A549 (cell line): ENCODE results near the gene UBXN10.

Source experiments
- BHLHE40 ChIP-seq: IDR thresholded peaks from 2 replicates; pipeline ENCODE4 v1.6.1; 2012; ENCODE audit warnings: low read depth, low read length, inconsistent platforms
- CTCF ChIP-seq: fragments of >200 bp; sonication (Bioruptor Twin); formaldehyde crosslinking; IDR thresholded peaks from 3 replicates; pipeline ENCODE4 v1.5.1; 2016
- MAZ ChIP-seq: fragments of 150-350 bp; IDR thresholded peaks from 2 replicates; pipeline ENCODE4 v1.6.1; 2014; ENCODE audit warnings: antibody characterized with exemption, low read depth, low read length, borderline replicate concordance
- REST ChIP-seq: fragments of 200-600 bp; sonication (generic); IDR thresholded peaks from 2 replicates; pipeline ENCODE4 v1.6.1; 2016; ENCODE audit warnings: antibody characterized with exemption, mild to moderate bottlenecking, moderate library complexity
- RNF2 ChIP-seq: fragments of 200-600 bp; sonication (generic); IDR thresholded peaks from 2 replicates; pipeline ENCODE4 v1.6.1; 2016; ENCODE audit warnings: low read depth, mild to moderate bottlenecking, antibody characterized with exemption, moderate library complexity, borderline replicate concordance
- USF2 ChIP-seq: fragments of 450-650 bp; IDR thresholded peaks from 2 replicates; pipeline ENCODE4 v1.6.1; 2014; ENCODE audit warnings: antibody characterized with exemption
- ZSCAN20 ChIP-seq: fragments of 250-450 bp; sonication (Bioruptor Pico); IDR thresholded peaks from 2 replicates; pipeline ENCODE4 v1.8.0; 2022; ENCODE audit warnings: mild to moderate bottlenecking, moderate library complexity

- TF ChIP-seq BHLHE40 (no peak), USF2 (no peak), CTCF (no peak), REST (no peak), RNF2 (no peak), MAZ (no peak), ZSCAN20 (CRISPR knock-in tag) (no peak)
Measured at GRCh38 chr1:20192871-20193411, 7.0 kb downstream of the UBXN10 start.
